ENCODE measurements around the gene ESR2. TPM values are rescaled to one million over a fixed set of nuclear protein-coding genes. Genes with fewer than 3 reads are reported as not detected.
"Not testable (repeated sequence)": the region's sequence is repeated elsewhere in the genome, so short reads cannot be mapped to it uniquely, and the experiment has no call there.

The ESR2 gene
- total RNA-seq, 1 donor = under 0.01 TPM

GRCh38 chr14:64324895-64325294 lies 30.7 kb upstream of the ESR2 start:
- DNase-seq (ENCODE audit: low read depth) = peak; percentile 55
- TF ChIP-seq, protein P1, sequence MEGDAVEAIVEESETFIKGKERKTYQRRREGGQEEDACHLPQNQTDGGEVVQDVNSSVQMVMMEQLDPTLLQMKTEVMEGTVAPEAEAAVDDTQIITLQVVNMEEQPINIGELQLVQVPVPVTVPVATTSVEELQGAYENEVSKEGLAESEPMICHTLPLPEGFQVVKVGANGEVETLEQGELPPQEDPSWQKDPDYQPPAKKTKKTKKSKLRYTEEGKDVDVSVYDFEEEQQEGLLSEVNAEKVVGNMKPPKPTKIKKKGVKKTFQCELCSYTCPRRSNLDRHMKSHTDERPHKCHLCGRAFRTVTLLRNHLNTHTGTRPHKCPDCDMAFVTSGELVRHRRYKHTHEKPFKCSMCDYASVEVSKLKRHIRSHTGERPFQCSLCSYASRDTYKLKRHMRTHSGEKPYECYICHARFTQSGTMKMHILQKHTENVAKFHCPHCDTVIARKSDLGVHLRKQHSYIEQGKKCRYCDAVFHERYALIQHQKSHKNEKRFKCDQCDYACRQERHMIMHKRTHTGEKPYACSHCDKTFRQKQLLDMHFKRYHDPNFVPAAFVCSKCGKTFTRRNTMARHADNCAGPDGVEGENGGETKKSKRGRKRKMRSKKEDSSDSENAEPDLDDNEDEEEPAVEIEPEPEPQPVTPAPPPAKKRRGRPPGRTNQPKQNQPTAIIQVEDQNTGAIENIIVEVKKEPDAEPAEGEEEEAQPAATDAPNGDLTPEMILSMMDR (IDR thresholded peaks at IDR 0.05; ENCODE audit: insufficient read depth, low read length) = no peak
- H3K4me3 ChIP-seq (ENCODE audit: low read depth, low read length) = no peak overlapping the region

- DNase-seq (ENCODE audit: low read depth) = peak; percentile 14
Measured at GRCh38 chr14:64324461-64324860, 30.3 kb upstream of the ESR2 start.

GRCh38 chr14:64320362-64320761 lies 26.2 kb upstream of the ESR2 start:
- not testable (repeated sequence) for DNase-seq (ENCODE audit: low read depth); H3K4me3 ChIP-seq (ENCODE audit: low read depth, low read length)

More at GRCh38 chr14:64324461-64324860, 30.3 kb upstream of the ESR2 start:
- TF ChIP-seq, protein P1 (IDR thresholded peaks at IDR 0.05; ENCODE audit: insufficient read depth, low read length) = no peak
- no peak overlapping the region for H3K4me3 ChIP-seq (ENCODE audit: low read depth, low read length)

- DNase-seq (ENCODE audit: low read depth); H3K4me3 ChIP-seq (ENCODE audit: low read depth, low read length): not testable (repeated sequence)
Measured at GRCh38 chr14:64318695-64319094, 24.5 kb upstream of the ESR2 start.

DNA sequence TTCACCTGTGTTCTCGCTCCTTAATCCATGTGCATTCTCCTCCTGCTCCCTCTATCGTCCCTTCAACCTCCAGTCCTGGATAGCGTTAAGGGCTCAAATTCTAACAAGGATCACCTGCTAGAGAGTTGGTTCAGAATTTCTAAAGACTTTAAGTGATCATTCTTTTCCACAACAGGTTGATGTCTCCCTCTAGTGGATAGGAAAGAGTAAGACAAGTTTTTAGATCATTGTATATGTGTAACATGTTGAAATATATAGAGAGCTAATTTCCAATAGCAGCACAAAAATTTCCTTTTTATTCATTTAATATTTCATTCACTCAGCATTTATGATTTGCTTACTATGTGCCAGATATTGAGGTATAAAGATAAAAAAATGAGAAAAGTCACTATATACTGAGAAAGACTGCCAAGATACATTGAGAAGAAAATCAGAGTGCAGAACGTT lies 9.3 kb upstream of the ESR2 start:
- DNase-seq (ENCODE audit: low read depth) = peak; percentile 77
- H3K4me3 ChIP-seq (ENCODE audit: low read depth, low read length) = no peak overlapping the region
- TF ChIP-seq, protein P1 (IDR thresholded peaks at IDR 0.05; ENCODE audit: insufficient read depth, low read length) = peak; percentile 76

DNA sequence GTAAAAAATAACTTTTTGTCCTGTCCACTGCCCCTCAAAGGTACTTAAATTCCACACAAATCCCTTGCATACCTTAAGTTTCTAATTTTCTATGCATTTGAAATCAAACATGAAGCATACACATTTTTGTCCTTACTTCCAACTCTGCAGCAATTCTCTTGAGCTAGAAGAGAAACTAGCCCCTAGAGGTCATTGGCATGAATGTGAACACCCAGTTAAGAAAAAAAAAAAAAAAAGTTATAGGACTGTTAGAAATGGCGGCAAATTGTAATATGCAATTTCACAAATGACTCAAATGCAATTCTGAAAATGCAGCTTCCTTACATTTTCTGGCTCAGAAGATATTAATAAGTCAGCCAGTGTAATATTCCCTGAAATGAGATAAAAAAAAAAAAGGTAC lies 4.6 kb upstream of the ESR2 start:
- DNase-seq (ENCODE audit: low read depth) = no peak
- H3K4me3 ChIP-seq (ENCODE audit: low read depth, low read length) = no peak overlapping the region
- TF ChIP-seq, protein P1 (IDR thresholded peaks at IDR 0.05; ENCODE audit: insufficient read depth, low read length) = peak; percentile 20

- H3K4me3 ChIP-seq (ENCODE audit: low read depth, low read length) = no peak overlapping the region
- TF ChIP-seq, protein P1 (IDR thresholded peaks at IDR 0.05; ENCODE audit: insufficient read depth, low read length) = no peak
- peak; percentile 27 for DNase-seq (ENCODE audit: low read depth)
Measured at GRCh38 chr14:64296561-64296960, 2.4 kb upstream of the ESR2 start.

- TF ChIP-seq, protein P1 (IDR thresholded peaks at IDR 0.05; ENCODE audit: insufficient read depth, low read length) = peak; percentile 83
- peak overlapping the region; percentile 52 for H3K4me3 ChIP-seq (ENCODE audit: low read depth, low read length)
- peak; percentile 44 for DNase-seq (ENCODE audit: low read depth)
Measured at GRCh38 chr14:64294672-64295413, 672 bp upstream of the ESR2 start.

Data from fibroblast of the aortic adventitia (primary cell).